Trophoblast cell (in vitro differentiated cells and primary cell): ENCODE measurements around the gene AMY1A. TPM values are rescaled to one million over a fixed set of nuclear protein-coding genes. Genes with fewer than 3 reads are reported as not detected.
"Not testable (repeated sequence)": the region's sequence is repeated elsewhere in the genome, so short reads cannot be mapped to it uniquely, and the experiment has no call there.

Source experiments
- DNase-seq, 2 donors: peaks; one replicate each; pipeline ENCODE4 v3.0.0-alpha.2; 2016
- H2AFZ ChIP-seq: 2 replicates; pipeline ENCODE4 v1.6.1; 2013; ENCODE audit warnings: low read length, moderate library complexity, mild to moderate bottlenecking; ENCODE audit not compliant: insufficient read depth, poor library complexity
- H2AK5ac ChIP-seq: 2 replicates; pipeline ENCODE4 v1.6.1; 2013; ENCODE audit warnings: mild to moderate bottlenecking, low read length
- H2BK120ac ChIP-seq: 2 replicates; pipeline ENCODE4 v1.6.1; 2013; ENCODE audit warnings: low read length, mild to moderate bottlenecking, moderate library complexity; ENCODE audit not compliant: insufficient read depth, poor library complexity
- H2BK12ac ChIP-seq: 2 replicates; pipeline ENCODE4 v1.6.1; 2013; ENCODE audit warnings: mild to moderate bottlenecking, low read length, moderate library complexity
- H2BK5ac ChIP-seq: 2 replicates; pipeline ENCODE4 v1.6.1; 2013; ENCODE audit warnings: low read length, low read depth, moderate library complexity, mild to moderate bottlenecking; ENCODE audit not compliant: poor library complexity
- H3K14ac ChIP-seq: 2 replicates; pipeline ENCODE4 v1.6.1; 2013; ENCODE audit warnings: mild to moderate bottlenecking, low read length
- H3K18ac ChIP-seq: 2 replicates; pipeline ENCODE4 v1.6.1; 2013; ENCODE audit warnings: mild to moderate bottlenecking, low read length
- H3K23ac ChIP-seq: 2 replicates; pipeline ENCODE4 v1.6.1; 2013; ENCODE audit warnings: low read length
- H3K27ac ChIP-seq: 2 replicates; pipeline ENCODE4 v1.5.1; 2013; ENCODE audit warnings: low read depth, mild to moderate bottlenecking, inconsistent platforms, low read length, moderate library complexity
- H3K27me3 ChIP-seq: 2 replicates; pipeline ENCODE4 v1.6.1; 2013; ENCODE audit warnings: inconsistent platforms, mild to moderate bottlenecking, low read length, moderate library complexity; ENCODE audit not compliant: insufficient read depth
- H3K36me3 ChIP-seq, 2 experiments: 1 replicate in 1 of 2; 2 replicates in 1 of 2; pipeline ENCODE4 v1.6.1; 2013; ENCODE audit warnings: low read length in 2 of 2, mild to moderate bottlenecking in 2 of 2, moderate library complexity in 1 of 2; ENCODE audit not compliant: insufficient read depth in 2 of 2, control insufficient read depth in 1 of 2
- H3K4ac ChIP-seq: 2 replicates; pipeline ENCODE4 v1.6.1; 2013; ENCODE audit warnings: low read depth, mild to moderate bottlenecking, low read length, moderate library complexity
- H3K4me1 ChIP-seq, 2 experiments: 1 replicate in 1 of 2; 2 replicates in 1 of 2; pipeline ENCODE4 v1.6.1; 2013; ENCODE audit warnings: low read length in 2 of 2, mild to moderate bottlenecking in 2 of 2, moderate library complexity in 1 of 2; ENCODE audit not compliant: insufficient read depth in 2 of 2, control insufficient read depth in 1 of 2
- H3K4me2 ChIP-seq: 2 replicates; pipeline ENCODE4 v1.6.1; 2013; ENCODE audit warnings: inconsistent platforms, mild to moderate bottlenecking, low read length, moderate library complexity
- H3K4me3 ChIP-seq: 2 replicates; pipeline ENCODE4 v1.5.1; 2013; ENCODE audit warnings: mild to moderate bottlenecking, low read depth, low read length, inconsistent platforms
- H3K79me1 ChIP-seq: one replicate; pipeline ENCODE4 v1.6.1; 2013; ENCODE audit warnings: low read length
- H3K79me2 ChIP-seq: 2 replicates; pipeline ENCODE4 v1.6.1; 2013; ENCODE audit warnings: low read length, mild to moderate bottlenecking; ENCODE audit not compliant: control insufficient read depth, insufficient read depth, poor library complexity
- H3K9ac ChIP-seq: 2 replicates; pipeline ENCODE4 v1.6.1; 2013; ENCODE audit warnings: mild to moderate bottlenecking, low read length
- H3K9me3 ChIP-seq: 2 replicates; pipeline ENCODE4 v1.6.1; 2013; ENCODE audit warnings: low read depth, mild to moderate bottlenecking, control low read depth, inconsistent platforms, low read length; ENCODE audit not compliant: insufficient read depth
- H4K12ac ChIP-seq: 2 replicates; pipeline ENCODE4 v1.6.1; 2013; ENCODE audit warnings: low read depth, mild to moderate bottlenecking, low read length, moderate library complexity
- H4K8ac ChIP-seq: 2 replicates; pipeline ENCODE4 v1.6.1; 2013; ENCODE audit warnings: low read depth, mild to moderate bottlenecking, low read length, moderate library complexity
- H4K91ac ChIP-seq: one replicate; pipeline ENCODE4 v1.6.1; 2013; ENCODE audit warnings: low read depth, mild to moderate bottlenecking, low read length, moderate library complexity
- WGBS: extraction: QIAGEN DNeasy Blood & Tissue Kit; methylation state at CpG from one replicate; pipeline ENCODE4 v1.1.7; 2013; ENCODE audit warnings: missing lambda C conversion rate; ENCODE audit not compliant: insufficient read length, insufficient coverage; ENCODE audit errors: extremely low coverage; 5-methylcytosine and 5-hydroxymethylcytosine counted together
- polyA plus RNA-seq: library from polyadenylated mRNA; stranded (reverse); fragments of 200-250 nt; gene quantifications from 2 replicates; pipeline ENCODE4 v1.2.3, GENCODE V29; 2013

The AMY1A gene
- not detected in 2 replicates for polyA plus RNA-seq

DNA sequence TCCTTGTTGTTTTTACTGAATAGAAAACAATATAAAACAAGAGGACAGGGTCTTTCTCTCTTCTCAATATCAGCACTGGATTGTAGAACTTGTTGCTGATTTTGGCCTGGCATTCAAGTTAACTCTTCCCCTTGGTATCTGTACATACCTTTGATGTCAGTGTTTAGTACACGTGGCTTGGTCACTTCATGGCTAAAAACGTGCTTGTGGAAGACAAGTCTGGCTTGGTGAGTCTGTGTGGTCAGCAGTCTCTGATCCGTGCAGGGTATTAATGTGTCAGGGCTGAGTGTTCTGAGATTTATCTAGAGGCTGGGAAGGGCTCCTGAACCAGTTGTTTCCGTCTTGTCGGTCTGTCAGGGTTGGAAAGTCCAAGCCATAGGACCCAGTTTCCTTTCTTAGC lies at the start of gene AMY1A:
TSS of gene AMY1A (plus strand) at position 301 of the 400 bp plus-strand sequence. CDS start 571 bp downstream, outside the sequence.
- not testable (repeated sequence) for H2AFZ ChIP-seq, H3K4me2 ChIP-seq, H3K4ac ChIP-seq, H3K36me3 ChIP-seq, H3K9me3 ChIP-seq, H2BK5ac ChIP-seq, DNase-seq, H2AK5ac ChIP-seq, H3K18ac ChIP-seq, H4K12ac ChIP-seq, H3K9ac ChIP-seq, H3K27ac ChIP-seq, H3K27me3 ChIP-seq, H2BK12ac ChIP-seq, H3K79me2 ChIP-seq, H4K91ac ChIP-seq, H4K8ac ChIP-seq, H3K4me1 ChIP-seq, H2BK120ac ChIP-seq, H3K14ac ChIP-seq, H3K79me1 ChIP-seq, H3K23ac ChIP-seq, H3K4me3 ChIP-seq
- no CpG with 5 or more reads among the region's 5 CpGs for WGBS

DNA sequence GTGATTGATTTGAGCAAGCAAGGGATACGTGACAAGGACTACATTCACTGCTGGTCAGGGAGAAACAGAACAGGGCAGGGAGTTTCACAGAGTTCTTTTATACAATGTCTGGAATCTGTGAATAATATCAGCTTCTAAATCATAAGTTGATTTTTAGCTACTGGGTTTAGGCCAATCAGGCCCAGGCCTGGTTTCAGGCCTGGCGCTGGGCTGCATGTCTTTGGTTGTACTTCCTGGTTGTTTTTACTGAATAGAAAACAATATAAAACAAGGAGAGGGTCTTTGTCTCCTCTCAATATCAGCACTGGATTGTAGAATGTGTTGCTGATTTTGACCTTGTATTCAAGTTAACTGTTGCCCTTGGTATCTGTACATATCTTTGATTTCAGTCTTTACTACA lies 39.2 kb upstream of the AMY1A start:
- no CpG with 5 or more reads among the region's 2 CpGs for WGBS
- no peak overlapping the region for H3K4ac ChIP-seq
- H3K27me3 ChIP-seq = no peaks in the 10 kb centered on the region
- H3K23ac ChIP-seq = no peak overlapping the region
- H3K36me3 ChIP-seq = no peaks in the 10 kb centered on the region
- no peak overlapping the region for H4K8ac ChIP-seq
- no peak for DNase-seq
- no peaks in the 10 kb centered on the region for H3K79me2 ChIP-seq
- H4K91ac ChIP-seq = peak overlapping the region; percentile 14
- no peak overlapping the region for H3K4me3 ChIP-seq
- H3K14ac ChIP-seq = no peak overlapping the region
- H2BK5ac ChIP-seq = no peak overlapping the region
- H2AFZ ChIP-seq = no peak overlapping the region
- H2BK120ac ChIP-seq = no peak overlapping the region
- H3K4me2 ChIP-seq = no peak overlapping the region
- H3K9me3 ChIP-seq = peaks cover 1% of the 10 kb centered on the region
- H3K79me1 ChIP-seq = no peaks in the 10 kb centered on the region
- H3K4me1 ChIP-seq = peaks cover 0 to 4% of the 10 kb centered on the region in 2 experiments
- no peak overlapping the region for H3K27ac ChIP-seq
- no peak overlapping the region for H2AK5ac ChIP-seq
- H2BK12ac ChIP-seq = no peak overlapping the region
- no peak overlapping the region for H3K18ac ChIP-seq
- no peak overlapping the region for H3K9ac ChIP-seq
- H4K12ac ChIP-seq = no peak overlapping the region

DNA sequence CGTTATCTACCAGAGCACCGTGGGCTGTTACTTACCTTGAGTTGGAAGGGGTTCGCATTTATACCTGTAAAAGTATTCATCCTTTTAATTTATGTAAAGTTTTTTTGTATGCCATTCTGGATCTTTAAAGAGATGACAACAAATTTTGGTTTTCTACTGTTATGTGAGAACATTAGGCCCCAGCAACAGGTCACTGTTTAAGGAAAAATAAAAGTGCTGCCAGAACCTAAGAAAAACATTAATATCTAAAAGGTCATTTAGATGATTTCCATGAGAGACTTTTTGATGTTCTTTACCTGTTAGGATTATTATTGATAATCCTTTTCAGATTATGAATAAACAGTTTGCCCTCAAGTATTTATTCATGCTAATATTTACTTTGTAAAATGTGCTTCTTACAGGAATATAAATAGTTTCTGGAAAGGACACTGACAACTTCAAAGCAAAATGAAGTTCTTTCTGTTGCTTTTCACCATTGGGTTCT lies 38.5 kb upstream of the AMY1A start, which contains the start of gene AMY2A:
TSS of gene AMY2A (plus strand) at position 434 of the 484 bp plus-strand sequence. CDS start at position 448, 14 bp downstream.
- H3K4ac ChIP-seq, H3K4me2 ChIP-seq, H3K79me1 ChIP-seq, H3K4me1 ChIP-seq, H2BK120ac ChIP-seq, H3K36me3 ChIP-seq, H2BK5ac ChIP-seq, H2AFZ ChIP-seq, H3K27ac ChIP-seq, H2BK12ac ChIP-seq, H3K18ac ChIP-seq, H2AK5ac ChIP-seq, H3K9ac ChIP-seq, H3K14ac ChIP-seq, H3K79me2 ChIP-seq, DNase-seq, H3K27me3 ChIP-seq, H4K8ac ChIP-seq, H3K4me3 ChIP-seq, H3K23ac ChIP-seq, H4K12ac ChIP-seq, H3K9me3 ChIP-seq: not testable (repeated sequence)
- H4K91ac ChIP-seq = peak within 1 kb of the TSS; percentile 14
- no CpG with 5 or more reads among the region's 3 CpGs for WGBS

DNA sequence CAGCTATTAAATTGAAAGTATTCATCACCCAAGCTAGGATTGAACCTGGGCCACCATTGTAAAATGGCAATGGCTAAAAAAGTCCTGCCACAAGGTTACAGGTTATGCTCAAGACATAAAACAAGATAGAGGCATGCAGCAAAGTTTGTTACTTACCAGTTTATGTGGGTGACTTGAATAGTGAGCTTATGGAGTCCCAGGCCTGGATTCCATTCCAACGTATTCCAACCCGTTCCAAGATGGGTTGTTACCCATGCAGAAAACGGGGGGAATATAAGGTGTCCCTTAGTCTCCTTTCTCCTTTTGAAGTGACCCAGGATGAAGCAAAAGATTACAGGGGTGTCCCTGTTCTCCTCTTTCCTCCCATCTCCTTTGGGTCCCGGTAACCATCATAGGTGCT lies 28.1 kb upstream of the AMY1A start:
- H3K27ac ChIP-seq, H3K4me1 ChIP-seq, H4K8ac ChIP-seq, H3K14ac ChIP-seq, H2AK5ac ChIP-seq, H3K36me3 ChIP-seq, H3K79me1 ChIP-seq, H3K4ac ChIP-seq, H3K4me2 ChIP-seq, H3K23ac ChIP-seq, H3K9me3 ChIP-seq, H3K79me2 ChIP-seq, H3K9ac ChIP-seq, H4K12ac ChIP-seq, H2AFZ ChIP-seq, H4K91ac ChIP-seq, H2BK120ac ChIP-seq, H3K18ac ChIP-seq, DNase-seq, H3K4me3 ChIP-seq, H3K27me3 ChIP-seq, H2BK5ac ChIP-seq, H2BK12ac ChIP-seq: not testable (repeated sequence)
- WGBS = no CpG with 5 or more reads among the region's 4 CpGs
